Epithelial cell of prostate (primary cell): ENCODE results near the gene PDXK.
A peak's percentile ranks its signal among the peaks of the same experiment; 100 is the strongest.

Source experiments
- DNase-seq: peaks from one replicate; pipeline ENCODE4 v3.0.0-alpha.2; 2011; ENCODE audit warnings: low read depth, low spot score
- H3K27ac ChIP-seq: fragments of 450-650 bp; 2 replicates; pipeline ENCODE4 v1.5.1; 2017; ENCODE audit warnings: mild to moderate bottlenecking

The PDXK gene

GRCh38 chr21:43799301-43799840, 80.4 kb downstream of the PDXK start:
- no peak overlapping the region for H3K27ac ChIP-seq
- no peak for DNase-seq

- DNase-seq: no peak
- no peak overlapping the region for H3K27ac ChIP-seq
These were observed 81.2 kb downstream of the PDXK start for GRCh38 chr21:43800124-43800523.

- no peak for DNase-seq
- no peak overlapping the region for H3K27ac ChIP-seq
These were observed 81.6 kb downstream of the PDXK start for GRCh38 chr21:43800566-43800965.

GRCh38 chr21:43801006-43801783, 82.3 kb downstream of the PDXK start:
- DNase-seq: no peak
- no peak overlapping the region for H3K27ac ChIP-seq

GRCh38 chr21:43802713-43803313, 83.9 kb downstream of the PDXK start:
- H3K27ac ChIP-seq: no peak overlapping the region
- no peak for DNase-seq

- no peak overlapping the region for H3K27ac ChIP-seq
- no peak for DNase-seq
These were observed 84.8 kb downstream of the PDXK start for GRCh38 chr21:43803558-43804300.

GRCh38 chr21:43805275-43805800, 86.4 kb downstream of the PDXK start:
- H3K27ac ChIP-seq: no peak overlapping the region
- no peak for DNase-seq

- H3K27ac ChIP-seq: no peak overlapping the region
- DNase-seq: no peak
These were observed 87.2 kb downstream of the PDXK start for GRCh38 chr21:43806017-43806710.

GRCh38 chr21:43808367-43808766, 89.4 kb downstream of the PDXK start:
- H3K27ac ChIP-seq: no peak overlapping the region
- no peak for DNase-seq

- no peak for DNase-seq
- no peak overlapping the region for H3K27ac ChIP-seq
These were observed 89.9 kb downstream of the PDXK start for GRCh38 chr21:43808832-43809251.

GRCh38 chr21:43809346-43809799, 90.4 kb downstream of the PDXK start:
- H3K27ac ChIP-seq: no peak overlapping the region
- no peak for DNase-seq

- DNase-seq: no peak
- H3K27ac ChIP-seq: no peak overlapping the region
These were observed 91.0 kb downstream of the PDXK start for GRCh38 chr21:43809853-43810504.

GRCh38 chr21:43810505-43811261, 91.8 kb downstream of the PDXK start:
- DNase-seq: no peak
- H3K27ac ChIP-seq: no peak overlapping the region

- peak overlapping the region; percentile 72 for H3K27ac ChIP-seq
- no peak for DNase-seq
These were observed 92.6 kb downstream of the PDXK start for GRCh38 chr21:43811262-43812105.
